Kidney (tissue), 14 donors: ENCODE measurements around the gene KIF5C. TPM values are rescaled to one million over a fixed set of nuclear protein-coding genes. Genes with fewer than 3 reads are reported as not detected.

Experiments used
- DNase-seq, 5 donors: peaks; one replicate each; pipeline ENCODE4 v3.0.0-alpha.2; 2013 to 2020
- FAIRE-seq: peaks from 2 replicates; lab custom pipeline; 2012; peaks lifted over from hg19 to GRCh38; lab: Jason Lieb, UNC
- H3K27ac ChIP-seq, 2 donors: one replicate each; pipeline ENCODE4 v1.7.0; 2013; ENCODE audit warnings: low read depth in 2 of 2, low read length in 2 of 2, inconsistent platforms in 1 of 2
- H3K27me3 ChIP-seq: one replicate; pipeline ENCODE4 v1.7.1; 2013; ENCODE audit warnings: low read length, inconsistent platforms; ENCODE audit not compliant: control insufficient read depth, insufficient read depth
- H3K36me3 ChIP-seq, 3 donors: one replicate each; pipeline versions ENCODE4 v1.7.0 to v1.7.1; 2013; ENCODE audit warnings: low read length in 3 of 3, control low read depth in 1 of 3, inconsistent platforms in 1 of 3; ENCODE audit not compliant: insufficient read depth in 3 of 3, control insufficient read depth in 2 of 3
- H3K4me1 ChIP-seq, 3 donors: one replicate each; pipeline versions ENCODE4 v1.7.0 to v1.7.1; 2013; ENCODE audit warnings: low read length in 3 of 3, inconsistent platforms in 1 of 3, low read depth in 1 of 3; ENCODE audit not compliant: control insufficient read depth in 2 of 3, insufficient read depth in 2 of 3
- H3K4me3 ChIP-seq, 3 donors: one replicate each; pipeline versions ENCODE4 v1.7.0 to v1.8.1; 2013; ENCODE audit warnings: low read length in 3 of 3, control low read depth in 1 of 3, inconsistent platforms in 1 of 3
- H3K9ac ChIP-seq, 3 donors: one replicate each; pipeline versions ENCODE4 v1.7.0 to v1.7.1; 2013; ENCODE audit warnings: low read length in 3 of 3, control low read depth in 1 of 3, inconsistent platforms in 1 of 3
- H3K9me3 ChIP-seq, 3 donors: one replicate each; pipeline versions ENCODE4 v1.7.0 to v1.7.1; 2013; ENCODE audit warnings: low read length in 3 of 3, control low read depth in 1 of 3, inconsistent platforms in 1 of 3; ENCODE audit not compliant: control insufficient read depth in 2 of 3, insufficient read depth in 1 of 3
- CTCF ChIP-seq: IDR thresholded peaks from 3 replicates; pipeline ENCODE4 v1.5.1; 2012; ENCODE audit warnings: mild to moderate bottlenecking, moderate library complexity, borderline replicate concordance; ENCODE audit not compliant: insufficient read depth; ENCODE audit errors: extremely low read depth
- intact Hi-C: fragments of 100-400 bp; cut with DNase I; formaldehyde crosslinking; loops from one replicate; pipeline ENCODE4 v1.11.1; 2022
- polyA plus RNA-seq: library from polyadenylated mRNA; stranded (reverse); fragments of 350-450 nt; fragmentation: Illumina TruSeq; extraction: RNeasy Lipid Tissue Mini Kit (QIAGEN cat#74804); gene quantifications from one replicate; pipeline ENCODE4 v1.2.3, GENCODE V29; 2014; ENCODE audit warnings: low read depth, low replicate concordance; ENCODE audit not compliant: insufficient read depth
- total RNA-seq: library from RNA; stranded (reverse); fragmentation: NEBNext Ultra II Directional; extraction: Animal tissue kit (Norgen Biotek cat#: 25700); gene quantifications from one replicate; pipeline ENCODE4 v1.2.1, GENCODE V29; 2021
- donor health status: control.
- donor health status: control.
- donor health status: control.
- donor health status: control.
- donor health status: control.
- donor health status: DM: yes; HTN: yes; CAD: no.
- donor health status: Normal renal cell carcinoma (clear cell type).

Gene KIF5C
- total and polyA plus RNA-seq, 2 donors from 2014 or later = 1.0 to 3.6 TPM

- Histone ChIP-seq H3K9ac (no peak overlapping the region), H3K4me1 (no peaks in the 10 kb centered on the region), H3K36me3 (no peaks in the 10 kb centered on the region), H3K4me3 (no peak overlapping the region), H3K27ac (no peak overlapping the region), H3K9me3 (no peaks in the 10 kb centered on the region), H3K27me3 (no peaks in the 10 kb centered on the region)
- DNase-seq (no peak), FAIRE-seq (no peak)
- intact Hi-C loops = no loop called here
- TF ChIP-seq CTCF = no peak
Observed at GRCh38 chr2:149023091-149023490, 148.1 kb downstream of the KIF5C start.

GRCh38 chr2:149027590-149028250, 152.7 kb downstream of the KIF5C start:
- no peak for DNase-seq
- no peaks in the 10 kb centered on the region for H3K27me3 ChIP-seq
- TF ChIP-seq CTCF = no peak
- no peaks in the 10 kb centered on the region for H3K4me1 ChIP-seq
- H3K36me3 ChIP-seq = no peaks in the 10 kb centered on the region
- H3K9me3 ChIP-seq = no peaks in the 10 kb centered on the region
- no peak overlapping the region for H3K27ac ChIP-seq
- no peak overlapping the region for H3K9ac ChIP-seq
- no peak for FAIRE-seq
- intact Hi-C loops = no loop called here
- H3K4me3 ChIP-seq = no peak overlapping the region

GRCh38 chr2:149028377-149028776, 153.3 kb downstream of the KIF5C start:
- intact Hi-C loops = no loop called here
- no peak overlapping the region for H3K27ac ChIP-seq
- no peaks in the 10 kb centered on the region for H3K9me3 ChIP-seq
- no peaks in the 10 kb centered on the region for H3K4me1 ChIP-seq
- H3K36me3 ChIP-seq = no peaks in the 10 kb centered on the region
- FAIRE-seq (no peak), DNase-seq (no peak)
- no peaks in the 10 kb centered on the region for H3K27me3 ChIP-seq
- TF ChIP-seq CTCF = no peak
- H3K4me3 ChIP-seq = no peak overlapping the region
- no peak overlapping the region for H3K9ac ChIP-seq

GRCh38 chr2:149028891-149029290, 153.9 kb downstream of the KIF5C start:
- intact Hi-C loops = no loop called here
- Histone ChIP-seq H3K36me3 (no peaks in the 10 kb centered on the region), H3K4me1 (no peaks in the 10 kb centered on the region), H3K9me3 (no peaks in the 10 kb centered on the region), H3K9ac (no peak overlapping the region), H3K4me3 (no peak overlapping the region), H3K27me3 (no peaks in the 10 kb centered on the region), H3K27ac (no peak overlapping the region)
- FAIRE-seq (no peak), DNase-seq (no peak)
- no peak for TF ChIP-seq CTCF
